GM12875 (cell line): ENCODE measurements around the gene SLIT3.

Source experiments
- H3K4me3 ChIP-seq: one replicate; pipeline ENCODE4 v1.5.1; 2011; ENCODE audit warnings: low read depth, low read length, control low read depth
- CTCF ChIP-seq: IDR thresholded peaks from 2 replicates; pipeline ENCODE4 v1.5.1; 2011; ENCODE audit warnings: low read depth, mild to moderate bottlenecking, control low read depth, inconsistent platforms, low read length, moderate library complexity, borderline replicate concordance; ENCODE audit not compliant: insufficient read depth

Gene SLIT3

DNA sequence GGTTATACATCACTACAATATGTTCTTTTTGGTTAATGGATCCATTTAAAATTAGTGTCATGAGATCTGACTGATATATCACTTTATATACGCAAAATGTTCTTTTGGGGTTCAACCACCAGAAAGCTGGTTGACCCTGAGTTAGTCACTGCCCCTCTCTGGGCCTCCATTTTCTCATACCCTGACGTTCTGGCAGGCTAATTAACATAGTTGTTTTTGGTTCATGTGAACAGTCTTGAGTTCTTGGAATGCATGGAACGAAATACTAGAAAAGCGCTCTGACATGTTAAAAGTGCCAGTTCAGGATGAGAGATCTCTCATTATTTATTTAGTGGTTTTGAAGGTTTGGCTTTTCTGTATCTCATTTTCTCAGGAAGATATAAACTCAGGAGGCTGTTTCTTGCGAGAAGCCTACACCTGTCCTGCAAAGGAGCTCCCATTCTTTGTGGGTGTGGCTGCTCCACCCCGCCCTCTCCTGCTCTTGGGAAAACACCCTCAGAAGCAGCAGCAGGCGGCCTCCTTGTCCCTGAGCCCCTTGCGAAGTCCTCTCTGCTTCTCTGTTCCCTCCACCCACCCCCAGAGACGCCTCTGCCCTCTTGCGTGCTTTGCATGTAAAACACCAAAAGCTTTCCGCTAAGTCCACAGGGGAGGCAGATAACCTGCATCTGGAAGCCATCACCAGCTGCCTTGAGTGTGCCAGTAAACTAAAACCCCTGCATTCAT, 419.4 kb downstream of the SLIT3 start:
- no peak for TF ChIP-seq CTCF
- H3K4me3 ChIP-seq = no peak overlapping the region

DNA sequence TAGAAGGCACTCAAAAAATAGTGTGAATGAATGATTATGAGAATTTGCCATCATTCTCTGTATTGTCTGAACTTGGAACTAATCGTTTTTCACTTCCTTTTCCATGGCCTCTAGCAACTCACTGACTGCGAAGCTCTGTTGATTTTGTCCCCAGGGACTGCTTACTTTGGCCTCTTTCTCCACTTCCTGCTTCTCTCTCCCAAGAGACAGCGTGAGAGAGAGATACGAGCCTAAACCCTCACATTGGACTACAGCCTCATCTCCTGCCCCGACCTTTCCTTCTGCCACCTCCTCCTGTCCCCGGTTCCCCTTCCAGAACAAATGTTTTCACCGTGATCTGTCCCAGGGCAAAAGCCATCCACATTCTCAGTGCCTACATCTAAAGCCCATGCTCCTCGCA, 421.0 kb downstream of the SLIT3 start:
- TF ChIP-seq CTCF = no peak
- no peak overlapping the region for H3K4me3 ChIP-seq

DNA sequence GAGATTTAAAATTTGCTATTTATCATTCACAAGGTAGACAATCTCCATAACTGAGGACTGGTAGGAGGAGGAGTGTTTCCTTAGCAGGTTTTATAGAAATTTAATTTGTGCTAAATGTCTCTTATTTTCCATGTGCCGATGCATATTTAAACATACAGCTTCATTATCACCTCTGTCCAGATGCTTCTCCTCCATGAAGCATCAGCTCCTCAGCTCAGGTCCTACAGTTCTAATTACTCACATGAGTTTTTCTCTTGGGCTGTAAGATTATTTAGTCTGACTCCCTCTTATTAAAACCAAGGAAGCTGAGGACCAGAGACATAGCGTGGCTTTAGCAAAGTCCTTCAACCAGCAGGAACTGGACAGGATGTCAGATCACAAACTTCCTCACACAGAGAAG, 421.6 kb downstream of the SLIT3 start:
- no peak overlapping the region for H3K4me3 ChIP-seq
- TF ChIP-seq CTCF = no peak

DNA sequence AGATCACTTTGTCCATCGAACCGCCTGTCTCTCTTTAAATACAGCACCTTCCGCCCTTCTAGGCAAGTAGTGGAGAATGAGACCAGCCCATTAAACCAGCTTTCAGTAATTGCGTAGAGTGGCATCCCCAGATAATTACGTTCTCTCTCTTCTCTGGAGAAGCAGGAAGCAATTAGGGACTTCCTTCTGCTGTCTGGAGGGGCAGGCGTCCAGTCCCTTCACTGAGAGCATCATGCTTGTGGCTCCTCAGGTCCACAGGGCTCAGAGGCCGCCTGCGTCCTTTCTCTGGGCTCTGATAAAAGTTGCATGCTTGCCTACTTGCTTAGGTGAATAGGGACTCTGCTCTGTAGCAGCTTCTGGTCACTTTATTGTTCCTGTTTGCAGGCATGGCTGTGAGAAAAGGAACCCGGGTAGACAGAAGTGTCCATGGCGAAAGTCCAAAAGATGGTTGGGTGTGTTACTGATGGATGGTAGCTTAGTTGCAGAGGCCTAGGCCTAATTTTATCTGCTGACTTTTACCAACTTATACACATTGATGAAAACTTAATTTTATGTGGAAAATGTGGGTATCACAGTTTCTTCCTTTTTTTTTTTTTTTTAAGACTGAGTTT, 422.7 kb downstream of the SLIT3 start:
- H3K4me3 ChIP-seq = no peak overlapping the region
- no peak for TF ChIP-seq CTCF

DNA sequence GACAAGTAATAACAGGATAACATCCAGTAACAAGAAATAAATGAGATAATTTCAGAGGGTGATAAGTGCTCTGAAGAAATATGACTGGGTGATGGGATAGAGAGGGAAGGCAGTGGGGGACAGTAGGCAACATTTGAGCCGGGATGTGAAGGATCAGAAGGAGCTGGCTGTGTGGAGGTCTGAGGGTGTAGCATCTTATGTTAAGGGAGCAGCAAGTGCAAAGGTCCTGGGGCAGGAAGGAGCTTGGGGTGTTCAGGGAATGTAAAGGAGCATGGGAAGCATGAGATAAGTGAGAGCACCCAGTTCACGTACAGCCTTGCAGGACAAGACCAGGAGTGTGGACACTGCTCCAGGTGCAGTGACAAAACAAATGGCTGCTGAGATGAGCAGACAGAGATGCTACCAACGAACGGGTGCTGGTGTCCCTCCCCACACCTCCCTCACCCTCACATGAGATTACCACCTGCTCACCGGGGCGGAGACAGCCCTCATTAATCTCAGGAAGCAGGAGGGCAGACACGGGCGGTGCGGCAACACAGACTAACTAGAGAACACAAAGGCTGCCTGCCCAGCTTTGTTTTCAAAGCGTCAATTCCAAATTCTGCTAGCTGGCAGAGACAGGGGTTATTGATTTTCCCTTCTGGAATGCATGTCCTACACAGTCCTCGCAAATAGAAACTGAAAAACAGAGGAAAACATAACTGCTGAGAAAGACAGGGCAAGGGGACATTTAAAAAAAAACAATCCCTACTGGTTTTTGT, 423.6 kb downstream of the SLIT3 start:
- TF ChIP-seq CTCF = no peak
- no peak overlapping the region for H3K4me3 ChIP-seq

- no peak overlapping the region for H3K4me3 ChIP-seq
- no peak for TF ChIP-seq CTCF
These were observed 424.5 kb downstream of the SLIT3 start for GRCh38 chr5:168876419-168876818.
